IPS-NIHi7 (cell line): ENCODE results near the gene PPP6R3.

Source experiments
- DNase-seq: peaks from one replicate; pipeline ENCODE4 v3.0.0; 2012; ENCODE audit warnings: mixed read lengths; ENCODE audit errors: extremely low spot score

Gene PPP6R3, protein sequence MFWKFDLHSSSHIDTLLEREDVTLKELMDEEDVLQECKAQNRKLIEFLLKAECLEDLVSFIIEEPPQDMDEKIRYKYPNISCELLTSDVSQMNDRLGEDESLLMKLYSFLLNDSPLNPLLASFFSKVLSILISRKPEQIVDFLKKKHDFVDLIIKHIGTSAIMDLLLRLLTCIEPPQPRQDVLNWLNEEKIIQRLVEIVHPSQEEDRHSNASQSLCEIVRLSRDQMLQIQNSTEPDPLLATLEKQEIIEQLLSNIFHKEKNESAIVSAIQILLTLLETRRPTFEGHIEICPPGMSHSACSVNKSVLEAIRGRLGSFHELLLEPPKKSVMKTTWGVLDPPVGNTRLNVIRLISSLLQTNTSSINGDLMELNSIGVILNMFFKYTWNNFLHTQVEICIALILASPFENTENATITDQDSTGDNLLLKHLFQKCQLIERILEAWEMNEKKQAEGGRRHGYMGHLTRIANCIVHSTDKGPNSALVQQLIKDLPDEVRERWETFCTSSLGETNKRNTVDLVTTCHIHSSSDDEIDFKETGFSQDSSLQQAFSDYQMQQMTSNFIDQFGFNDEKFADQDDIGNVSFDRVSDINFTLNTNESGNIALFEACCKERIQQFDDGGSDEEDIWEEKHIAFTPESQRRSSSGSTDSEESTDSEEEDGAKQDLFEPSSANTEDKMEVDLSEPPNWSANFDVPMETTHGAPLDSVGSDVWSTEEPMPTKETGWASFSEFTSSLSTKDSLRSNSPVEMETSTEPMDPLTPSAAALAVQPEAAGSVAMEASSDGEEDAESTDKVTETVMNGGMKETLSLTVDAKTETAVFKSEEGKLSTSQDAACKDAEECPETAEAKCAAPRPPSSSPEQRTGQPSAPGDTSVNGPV

DNA sequence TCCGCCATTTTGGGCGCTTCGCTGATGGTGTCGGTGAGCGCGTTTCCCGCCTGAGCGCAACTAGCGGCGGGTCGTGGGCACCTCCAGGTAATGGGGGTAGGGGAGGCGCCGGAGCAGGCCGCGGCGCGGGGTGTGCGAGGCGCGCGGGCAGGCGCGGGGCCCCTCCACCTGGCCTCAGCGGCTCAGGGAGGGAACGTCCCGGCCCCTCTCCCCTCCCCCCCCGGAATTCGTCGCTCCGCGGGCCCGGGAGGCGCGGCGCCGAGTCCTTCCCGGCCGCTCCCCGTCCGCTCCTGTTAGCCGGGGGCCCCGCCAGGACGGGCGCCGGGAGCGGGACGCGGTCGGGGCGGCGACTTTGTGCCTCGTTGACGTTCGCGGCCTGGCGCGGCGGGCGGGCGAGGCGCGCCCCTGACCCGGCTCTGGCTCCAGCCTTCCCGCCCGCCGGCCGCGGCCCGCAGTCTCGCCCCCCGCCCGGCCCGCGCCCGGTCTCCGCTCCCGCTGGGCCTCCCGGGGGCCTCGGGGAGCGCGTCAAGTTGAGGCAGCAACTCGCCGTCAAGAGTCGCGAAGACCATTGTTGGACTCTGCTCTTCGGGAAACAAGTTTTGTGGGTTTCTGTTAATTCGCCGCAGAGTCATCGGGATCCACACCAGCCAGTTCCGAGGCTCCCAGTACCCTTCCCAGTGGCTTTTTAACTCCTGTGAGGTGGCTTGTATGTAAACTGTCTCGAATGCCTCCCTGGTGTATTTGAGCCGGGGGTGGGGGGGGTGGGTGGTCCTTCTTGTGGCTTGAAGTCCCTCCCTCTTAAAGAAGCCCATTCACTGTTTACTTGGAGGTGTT, at the start of gene PPP6R3:
TSS of gene PPP6R3 (plus strand) at position 12 of the 834 bp plus-strand sequence. CDS start 76,913 bp downstream, outside the sequence.
- peak; percentile 70 for DNase-seq

DNA sequence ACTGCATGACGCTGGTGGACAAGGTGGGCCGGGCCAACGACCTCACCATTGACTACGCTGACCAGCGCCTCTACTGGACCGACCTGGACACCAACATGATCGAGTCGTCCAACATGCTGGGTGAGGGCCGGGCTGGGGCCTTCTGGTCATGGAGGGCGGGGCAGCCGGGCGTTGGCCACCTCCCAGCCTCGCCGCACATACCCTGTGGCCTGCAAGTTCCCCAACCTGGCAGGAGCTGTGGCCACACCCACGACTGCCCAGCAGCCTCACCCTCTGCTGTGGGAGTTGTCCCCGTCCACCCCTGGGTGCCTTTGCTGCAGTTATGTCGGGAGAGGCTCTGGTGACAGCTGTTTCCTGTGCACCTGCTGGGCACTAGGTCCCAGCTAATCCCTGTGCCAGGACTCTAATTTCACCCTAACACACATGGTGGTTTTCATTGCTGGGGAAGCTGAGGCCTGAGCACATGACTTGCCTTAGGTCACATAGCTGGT, 49.0 kb upstream of the PPP6R3 start:
- no peak for DNase-seq

DNA sequence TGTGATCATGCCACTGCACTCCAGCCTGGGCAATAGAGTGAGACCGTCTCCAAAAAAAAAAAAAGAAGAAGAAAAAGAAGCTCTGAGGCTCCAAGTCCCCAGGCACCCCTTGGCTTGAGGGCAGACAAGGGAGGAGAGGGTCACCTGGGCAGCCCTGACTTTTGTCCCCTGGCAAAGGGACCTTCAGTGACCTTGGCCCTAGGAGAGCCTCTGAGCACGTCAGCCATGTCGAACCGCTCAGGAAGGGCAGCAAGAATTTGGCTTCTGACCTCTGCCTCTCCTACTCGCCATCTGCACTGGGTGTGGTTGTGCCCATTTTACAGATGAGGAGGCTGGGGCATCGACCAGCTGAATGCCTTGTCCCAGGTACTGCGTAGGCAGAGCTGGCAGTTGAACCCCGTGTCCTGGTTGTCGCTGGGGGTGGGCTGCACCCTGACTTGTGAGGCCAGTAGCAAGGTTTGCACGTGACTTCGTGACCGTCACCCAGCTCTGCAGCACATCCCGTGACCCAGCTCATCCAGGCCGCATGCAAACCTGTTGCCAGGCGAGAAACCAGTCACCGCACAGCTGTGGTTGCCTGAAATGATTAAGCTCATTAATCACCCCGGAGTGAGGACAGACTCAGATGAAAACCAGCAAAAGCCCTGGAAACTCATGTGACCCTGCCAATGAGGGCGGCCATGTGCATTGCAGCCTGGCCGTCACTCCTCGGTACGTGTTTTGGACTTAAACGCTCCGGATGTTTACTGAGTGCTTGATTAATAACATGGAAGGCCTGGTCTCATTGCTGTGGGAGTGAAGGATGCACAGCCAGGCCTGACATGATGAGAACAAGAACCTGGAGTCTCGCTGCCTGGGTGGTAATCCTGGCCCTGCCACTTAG, 47.7 kb upstream of the PPP6R3 start:
- DNase-seq = no peak

DNA sequence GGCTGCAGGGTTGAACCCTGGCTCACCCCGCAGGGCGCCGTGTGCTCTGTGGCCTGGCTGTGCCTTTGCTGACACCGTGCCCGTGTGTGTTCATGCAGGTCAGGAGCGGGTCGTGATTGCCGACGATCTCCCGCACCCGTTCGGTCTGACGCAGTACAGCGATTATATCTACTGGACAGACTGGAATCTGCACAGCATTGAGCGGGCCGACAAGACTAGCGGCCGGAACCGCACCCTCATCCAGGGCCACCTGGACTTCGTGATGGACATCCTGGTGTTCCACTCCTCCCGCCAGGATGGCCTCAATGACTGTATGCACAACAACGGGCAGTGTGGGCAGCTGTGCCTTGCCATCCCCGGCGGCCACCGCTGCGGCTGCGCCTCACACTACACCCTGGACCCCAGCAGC, 47.0 kb upstream of the PPP6R3 start:
- DNase-seq = no peak

DNA sequence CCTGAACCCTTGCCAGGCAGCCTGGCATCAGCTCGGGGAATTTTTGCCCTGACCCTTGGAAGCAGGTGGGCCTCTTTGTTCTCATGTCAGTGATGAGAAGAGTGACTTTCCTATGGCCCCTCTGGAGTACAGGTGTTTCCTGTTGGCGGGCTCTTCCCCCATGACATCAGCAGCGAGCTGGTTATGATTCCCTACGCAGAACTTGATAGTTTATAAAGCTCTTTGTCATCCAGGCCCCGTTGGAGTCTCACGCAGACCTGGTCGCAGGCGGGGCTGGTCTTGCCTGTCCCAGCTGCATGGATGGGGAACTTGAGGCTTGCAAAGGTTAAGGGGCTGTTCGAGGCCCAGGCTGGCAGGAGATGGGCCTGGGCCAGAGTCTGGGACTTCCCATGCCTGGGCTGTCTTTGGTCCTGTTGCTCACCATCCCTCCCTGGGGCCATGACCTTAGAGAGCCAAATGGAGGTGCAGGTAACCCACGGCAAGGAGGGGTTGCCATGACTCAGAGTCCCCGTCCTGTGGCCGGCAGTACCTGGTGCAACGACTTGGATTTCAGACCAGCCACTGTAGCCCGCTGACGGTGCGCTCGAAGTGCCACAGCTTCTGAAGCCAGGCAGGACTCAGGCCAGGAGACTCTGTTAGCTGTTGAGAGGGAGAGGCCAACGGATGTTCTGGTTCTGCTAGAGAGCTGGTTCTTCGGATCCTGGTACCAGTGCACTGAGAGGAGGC, 45.9 kb upstream of the PPP6R3 start:
- DNase-seq = no peak

DNA sequence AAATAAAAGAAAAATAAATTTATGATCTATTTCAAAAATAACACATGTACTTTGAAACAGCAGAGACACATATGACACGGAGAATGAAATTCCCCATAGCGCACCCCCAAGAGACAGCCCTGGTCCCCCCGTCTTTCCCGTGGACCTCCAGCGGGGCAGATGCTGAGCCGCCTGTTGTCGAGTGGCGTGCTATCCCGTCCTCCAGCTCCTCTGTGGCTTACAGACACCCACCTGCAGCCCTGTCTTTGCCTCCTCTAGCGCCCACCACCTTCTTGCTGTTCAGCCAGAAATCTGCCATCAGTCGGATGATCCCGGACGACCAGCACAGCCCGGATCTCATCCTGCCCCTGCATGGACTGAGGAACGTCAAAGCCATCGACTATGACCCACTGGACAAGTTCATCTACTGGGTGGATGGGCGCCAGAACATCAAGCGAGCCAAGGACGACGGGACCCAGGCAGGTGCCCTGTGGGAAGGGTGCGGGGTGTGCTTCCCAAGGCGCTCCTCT, 44.4 kb upstream of the PPP6R3 start:
- no peak for DNase-seq

DNA sequence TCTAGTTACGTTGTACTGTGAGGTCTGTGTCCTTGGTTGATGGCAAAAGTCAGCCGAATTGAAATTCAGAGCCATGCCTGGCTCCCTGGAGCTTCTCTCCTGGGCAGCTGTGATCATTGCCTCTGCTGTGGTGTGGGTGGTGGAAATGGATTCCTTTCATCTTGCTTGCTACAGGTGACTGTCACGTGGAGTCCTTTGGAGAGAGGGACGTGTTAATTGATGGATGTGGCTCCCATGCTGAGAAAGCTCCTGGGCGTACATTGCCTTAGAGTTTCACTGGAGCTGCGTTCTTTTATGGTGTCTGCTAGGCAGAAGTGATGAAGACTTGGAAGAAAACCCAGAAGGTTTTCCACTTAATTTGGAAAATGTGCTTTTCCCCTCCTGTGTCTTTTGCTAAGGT, 41.9 kb upstream of the PPP6R3 start:
- DNase-seq = no peak

DNA sequence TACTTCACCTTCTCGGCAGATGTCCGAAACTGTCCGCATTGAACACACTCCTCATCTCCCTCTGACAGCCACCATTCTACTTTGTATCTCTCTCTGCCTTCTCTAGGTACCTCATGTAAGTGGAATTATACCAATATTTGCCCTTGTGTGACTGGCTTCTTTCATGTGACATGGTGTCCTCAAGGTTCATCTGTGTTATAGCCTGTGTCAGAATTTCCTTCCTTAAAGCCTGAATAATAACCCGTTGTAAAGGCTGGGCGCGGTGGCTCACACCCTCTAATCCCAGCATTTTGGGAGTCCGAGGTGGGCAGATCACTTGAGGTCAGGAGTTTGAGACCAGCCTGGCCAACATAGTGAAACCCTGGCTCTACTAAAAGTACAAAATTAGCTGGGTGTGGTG, 40.4 kb upstream of the PPP6R3 start:
- DNase-seq = no peak

DNA sequence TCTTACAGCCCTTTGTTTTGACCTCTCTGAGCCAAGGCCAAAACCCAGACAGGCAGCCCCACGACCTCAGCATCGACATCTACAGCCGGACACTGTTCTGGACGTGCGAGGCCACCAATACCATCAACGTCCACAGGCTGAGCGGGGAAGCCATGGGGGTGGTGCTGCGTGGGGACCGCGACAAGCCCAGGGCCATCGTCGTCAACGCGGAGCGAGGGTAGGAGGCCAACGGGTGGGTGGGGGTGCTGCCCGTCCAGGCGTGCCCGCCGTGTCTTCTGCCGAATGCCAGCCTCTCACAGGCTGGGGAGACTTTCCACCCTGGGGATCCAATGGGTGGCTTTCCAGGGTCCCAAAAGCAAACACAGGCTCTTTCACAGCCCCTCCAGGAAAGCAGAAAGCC, 37.1 kb upstream of the PPP6R3 start:
- no peak for DNase-seq

DNA sequence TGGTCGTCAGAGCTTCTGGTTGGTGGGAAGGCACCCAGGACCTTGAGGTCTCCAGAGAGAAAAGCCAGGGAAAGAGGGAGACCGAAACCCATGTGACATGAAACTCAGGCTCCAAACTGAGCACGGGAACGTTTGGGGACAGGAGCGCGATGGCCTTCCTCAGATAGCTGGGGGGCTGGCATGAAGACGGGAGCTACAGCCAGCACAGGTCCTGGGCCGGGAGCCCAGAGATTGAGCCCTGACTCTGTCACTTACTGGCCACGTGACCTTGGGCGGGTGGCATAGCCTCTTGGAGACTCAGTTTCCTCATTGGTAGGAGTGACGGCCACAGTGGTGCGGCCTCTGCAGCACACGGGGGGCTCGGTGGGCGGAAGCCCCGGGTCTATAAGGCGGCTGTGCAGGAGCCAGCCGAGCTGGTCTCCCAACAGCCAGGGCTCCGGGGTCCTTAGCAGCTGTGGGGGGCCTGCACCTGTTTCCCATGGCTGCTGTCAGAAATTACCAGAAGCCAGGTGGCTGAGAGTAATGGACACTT, 36.4 kb upstream of the PPP6R3 start:
- no peak for DNase-seq

DNA sequence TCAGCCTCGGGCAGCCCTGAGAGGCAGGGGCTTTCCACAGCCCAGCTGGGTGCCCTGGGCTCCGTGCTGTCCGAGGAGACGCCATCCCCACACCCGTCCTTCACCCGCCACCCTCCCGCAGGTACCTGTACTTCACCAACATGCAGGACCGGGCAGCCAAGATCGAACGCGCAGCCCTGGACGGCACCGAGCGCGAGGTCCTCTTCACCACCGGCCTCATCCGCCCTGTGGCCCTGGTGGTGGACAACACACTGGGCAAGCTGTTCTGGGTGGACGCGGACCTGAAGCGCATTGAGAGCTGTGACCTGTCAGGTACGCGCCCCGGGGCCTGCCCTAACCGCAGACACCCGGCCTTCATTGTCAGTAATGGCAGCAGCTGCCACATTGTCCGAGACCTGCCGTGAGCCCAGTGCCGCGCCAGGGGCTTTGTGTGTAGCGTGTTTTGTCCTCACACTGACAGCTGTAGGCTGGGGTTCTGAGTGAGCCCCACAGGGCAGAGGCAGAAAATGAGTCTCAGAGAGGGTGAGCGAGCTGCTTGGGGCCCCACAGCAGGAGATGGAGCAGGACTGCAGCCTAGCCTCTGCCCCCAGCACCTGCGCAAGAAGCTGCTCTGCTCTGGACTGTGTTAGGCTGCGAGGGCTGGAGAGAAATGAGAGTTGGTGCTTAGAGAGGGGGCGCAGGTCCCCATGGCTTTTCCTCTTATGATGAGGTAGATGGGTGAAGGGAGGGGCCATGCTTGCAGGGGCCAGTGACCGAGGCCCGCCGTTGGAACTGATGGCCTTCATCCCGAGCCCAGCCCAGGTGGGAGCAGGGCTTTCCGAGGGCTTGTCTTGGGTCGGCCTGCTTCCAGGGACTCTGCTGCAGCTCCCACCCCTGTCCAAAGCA, 35.3 kb upstream of the PPP6R3 start:
- no peak for DNase-seq

DNA sequence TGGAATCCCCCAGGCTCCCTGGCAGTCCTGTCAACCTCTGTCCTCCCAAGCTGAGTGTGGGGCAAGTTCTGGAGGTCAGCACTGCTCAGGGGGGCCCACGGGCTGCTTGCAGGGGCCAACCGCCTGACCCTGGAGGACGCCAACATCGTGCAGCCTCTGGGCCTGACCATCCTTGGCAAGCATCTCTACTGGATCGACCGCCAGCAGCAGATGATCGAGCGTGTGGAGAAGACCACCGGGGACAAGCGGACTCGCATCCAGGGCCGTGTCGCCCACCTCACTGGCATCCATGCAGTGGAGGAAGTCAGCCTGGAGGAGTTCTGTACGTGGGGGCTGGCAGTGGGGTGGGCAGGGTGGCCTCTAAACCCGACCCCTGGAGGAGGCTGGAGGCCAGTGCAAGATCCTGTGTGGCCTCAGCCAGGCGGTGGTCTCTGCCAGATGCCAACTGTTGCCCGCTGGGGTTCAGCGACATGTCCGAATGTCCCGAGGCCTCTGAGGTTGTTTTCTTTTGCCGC, 34.6 kb upstream of the PPP6R3 start:
- DNase-seq = no peak

DNA sequence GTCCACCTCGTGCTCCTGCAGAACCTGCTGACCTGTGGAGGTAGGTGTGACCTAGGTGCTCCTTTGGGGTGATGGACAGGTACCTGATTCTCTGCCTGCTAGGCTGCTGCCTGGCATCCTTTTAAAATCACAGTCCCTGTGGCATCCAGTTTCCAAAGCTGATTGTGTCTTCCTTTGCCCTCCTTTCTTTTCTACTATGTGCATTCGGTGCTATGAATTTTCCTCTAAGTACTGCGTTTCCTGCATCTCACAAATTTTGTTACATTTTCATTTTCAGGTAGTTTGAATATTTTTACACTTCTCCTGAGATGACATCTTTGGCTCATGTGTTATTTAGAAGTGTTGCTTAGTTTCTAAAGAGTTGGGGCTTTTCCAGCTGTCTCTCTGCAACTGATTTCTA, 30.9 kb upstream of the PPP6R3 start:
- no peak for DNase-seq

DNA sequence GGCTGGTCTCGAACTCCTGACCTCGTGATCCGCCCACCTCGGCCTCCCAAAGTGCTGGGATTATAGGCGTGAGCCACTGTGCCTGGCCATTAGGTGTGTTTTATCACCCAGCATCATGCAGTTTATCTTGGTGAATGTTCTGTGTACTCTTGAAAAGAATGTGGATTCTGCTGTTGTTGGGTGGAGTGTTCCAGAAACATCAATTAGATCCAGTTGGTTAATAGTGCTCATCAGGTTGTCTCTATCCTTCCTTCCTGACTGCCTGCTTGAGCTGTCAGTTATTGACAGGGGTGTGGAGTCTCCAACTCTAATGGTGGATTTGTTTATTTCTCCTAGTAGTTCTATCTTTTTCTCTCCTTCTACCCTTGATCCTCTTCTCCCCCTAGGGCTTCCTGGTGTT, 30.2 kb upstream of the PPP6R3 start:
- no peak for DNase-seq

DNA sequence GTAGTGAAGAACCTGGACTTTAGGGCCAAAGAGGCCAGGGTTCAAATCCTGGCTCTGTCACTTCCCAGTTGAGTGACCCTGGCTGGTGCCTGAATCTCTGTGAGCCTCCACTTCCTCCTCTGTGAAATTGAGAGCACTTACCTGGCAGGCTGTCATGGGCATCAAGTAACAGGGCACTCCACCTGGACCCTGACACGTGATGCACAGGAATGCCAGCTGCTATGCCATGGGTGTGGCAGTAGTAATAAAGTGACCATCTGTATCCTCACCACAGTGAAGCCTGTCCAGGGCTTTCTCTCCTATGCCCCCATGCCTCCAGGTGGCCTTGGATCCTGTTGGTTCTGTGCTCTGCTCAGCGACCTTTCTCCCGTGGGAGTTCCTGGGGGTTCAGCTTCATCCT, 29.8 kb upstream of the PPP6R3 start:
- DNase-seq = no peak

DNA sequence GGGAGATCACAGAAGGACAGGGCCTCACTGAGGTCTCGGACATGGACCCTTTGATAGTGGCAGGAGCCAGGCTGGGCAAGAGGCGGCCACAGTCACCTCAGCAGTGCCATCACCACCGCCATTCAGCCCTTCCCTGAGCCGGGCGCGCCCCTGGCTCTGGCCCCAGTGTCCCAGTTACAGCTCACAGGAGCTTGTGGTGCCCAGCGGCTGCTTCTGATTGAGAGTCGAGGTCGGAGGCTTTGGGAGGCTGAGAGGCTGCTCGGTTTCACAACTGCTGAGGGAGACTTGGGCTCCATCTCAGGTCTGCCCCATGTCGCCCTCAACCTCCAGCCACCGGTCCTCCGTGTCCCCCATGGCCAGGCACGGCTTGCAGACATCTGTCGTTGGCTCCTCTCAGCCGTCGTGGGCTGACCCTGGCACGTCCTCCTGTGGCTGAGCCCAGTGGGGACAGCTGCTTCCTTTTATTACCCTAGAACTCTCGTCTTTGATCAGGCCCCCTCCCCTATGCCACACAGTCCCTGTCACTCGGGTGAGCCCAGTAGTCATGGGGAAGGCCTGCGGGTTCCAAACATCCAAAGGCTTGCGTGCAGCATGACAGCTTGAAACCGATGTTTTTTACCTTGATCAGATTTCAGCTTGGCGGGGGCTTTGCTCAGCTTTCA, 28.4 kb upstream of the PPP6R3 start:
- no peak for DNase-seq

DNA sequence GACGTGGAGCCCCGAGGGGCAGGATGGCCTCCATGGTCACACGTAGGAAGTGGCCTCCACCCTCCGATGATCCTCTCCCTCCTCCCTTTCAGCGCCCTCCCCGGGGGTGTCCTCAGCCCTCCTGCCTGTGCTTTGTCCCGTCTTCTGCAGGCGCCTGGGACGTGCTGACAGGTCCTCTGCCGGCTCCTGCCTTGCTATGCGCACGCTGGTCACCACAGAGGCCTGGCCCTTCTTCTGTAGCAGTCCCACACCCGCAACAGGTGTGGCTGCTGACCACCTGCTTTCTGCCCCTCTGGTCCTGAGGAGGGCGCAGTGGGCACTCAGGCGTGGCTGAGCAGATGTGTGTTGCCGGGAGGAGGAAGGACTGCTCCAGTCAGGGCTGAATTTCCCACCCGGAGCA, 27.7 kb upstream of the PPP6R3 start:
- no peak for DNase-seq

DNA sequence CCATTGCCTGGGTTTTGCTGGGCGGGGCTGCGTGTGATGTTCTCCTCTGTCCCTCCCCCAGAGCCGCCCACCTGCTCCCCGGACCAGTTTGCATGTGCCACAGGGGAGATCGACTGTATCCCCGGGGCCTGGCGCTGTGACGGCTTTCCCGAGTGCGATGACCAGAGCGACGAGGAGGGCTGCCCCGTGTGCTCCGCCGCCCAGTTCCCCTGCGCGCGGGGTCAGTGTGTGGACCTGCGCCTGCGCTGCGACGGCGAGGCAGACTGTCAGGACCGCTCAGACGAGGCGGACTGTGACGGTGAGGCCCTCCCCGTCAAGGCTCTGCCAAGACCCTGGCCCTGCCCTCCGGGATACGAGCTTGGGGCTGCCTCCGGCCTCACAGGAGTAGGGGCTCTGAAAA, 27.0 kb upstream of the PPP6R3 start:
- DNase-seq = no peak
